C4-2B (cell line): Measurements from ENCODE around the gene ORAI3.

Experiments used
- ZFX ChIP-seq: fragments of 450-650 bp; IDR thresholded peaks from 2 replicates; pipeline ENCODE4 v1.6.1; 2017
- TF ChIP-seq, protein P1 (sequence below): fragments of 450-650 bp; conservative IDR thresholded peaks from 2 replicates; pipeline ENCODE4 v1.5.1; 2017; ENCODE audit warnings: mild to moderate bottlenecking

DNA sequence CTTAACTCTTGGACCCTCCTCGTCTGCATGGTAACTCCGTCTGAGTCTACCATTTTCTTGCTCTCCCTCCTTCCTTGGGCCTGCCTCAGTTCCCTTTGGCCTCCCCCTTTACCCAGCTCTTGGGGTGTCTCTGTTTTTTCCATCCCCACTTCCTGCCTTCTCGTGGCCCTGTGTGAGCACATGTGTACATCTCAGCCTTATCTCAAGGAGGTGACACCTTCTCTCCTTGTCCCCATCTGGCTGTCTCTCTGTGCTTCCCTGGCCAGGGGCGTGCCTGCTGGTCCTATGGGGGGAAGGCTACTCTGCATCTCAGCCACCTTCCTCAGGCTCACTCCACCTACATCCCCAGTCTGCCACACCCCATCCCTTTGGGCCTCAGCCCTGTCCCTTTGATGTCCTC lies 45.9 kb upstream of the ORAI3 start:
- TF ChIP-seq, protein P1, sequence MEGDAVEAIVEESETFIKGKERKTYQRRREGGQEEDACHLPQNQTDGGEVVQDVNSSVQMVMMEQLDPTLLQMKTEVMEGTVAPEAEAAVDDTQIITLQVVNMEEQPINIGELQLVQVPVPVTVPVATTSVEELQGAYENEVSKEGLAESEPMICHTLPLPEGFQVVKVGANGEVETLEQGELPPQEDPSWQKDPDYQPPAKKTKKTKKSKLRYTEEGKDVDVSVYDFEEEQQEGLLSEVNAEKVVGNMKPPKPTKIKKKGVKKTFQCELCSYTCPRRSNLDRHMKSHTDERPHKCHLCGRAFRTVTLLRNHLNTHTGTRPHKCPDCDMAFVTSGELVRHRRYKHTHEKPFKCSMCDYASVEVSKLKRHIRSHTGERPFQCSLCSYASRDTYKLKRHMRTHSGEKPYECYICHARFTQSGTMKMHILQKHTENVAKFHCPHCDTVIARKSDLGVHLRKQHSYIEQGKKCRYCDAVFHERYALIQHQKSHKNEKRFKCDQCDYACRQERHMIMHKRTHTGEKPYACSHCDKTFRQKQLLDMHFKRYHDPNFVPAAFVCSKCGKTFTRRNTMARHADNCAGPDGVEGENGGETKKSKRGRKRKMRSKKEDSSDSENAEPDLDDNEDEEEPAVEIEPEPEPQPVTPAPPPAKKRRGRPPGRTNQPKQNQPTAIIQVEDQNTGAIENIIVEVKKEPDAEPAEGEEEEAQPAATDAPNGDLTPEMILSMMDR, result no peak
- TF ChIP-seq ZFX, result no peak
